HG02642 (cell line): ENCODE measurements around the gene HAVCR2.
A peak's percentile ranks its signal among the peaks of the same experiment; 100 is the strongest.

Source experiments
- ATAC-seq: cut with Tn5 transposase; IDR thresholded peaks from one replicate; pipeline ENCODE4 v1.9.1; 2021; ENCODE audit warnings: mild to moderate bottlenecking; ENCODE audit not compliant: unreplicated experiment, poor library complexity

HAVCR2 gene

DNA sequence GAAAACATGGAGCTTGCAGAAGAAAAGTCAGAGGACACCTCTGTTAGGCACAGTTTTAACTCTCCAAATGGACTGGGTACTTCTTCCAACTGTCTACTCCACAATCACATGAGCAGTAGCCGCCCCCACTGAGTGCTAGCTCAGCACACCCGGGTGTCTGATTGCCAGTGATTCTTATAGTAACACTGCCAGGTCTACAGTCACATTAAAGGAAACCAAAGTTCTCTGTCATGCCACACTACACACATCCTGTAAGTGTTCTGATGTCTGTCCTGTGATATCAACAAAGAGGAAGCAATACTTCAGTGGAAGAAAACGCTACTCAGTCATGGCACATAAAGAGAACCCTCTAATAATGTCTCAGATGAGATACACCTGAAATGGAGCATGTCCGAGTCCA is at the start of gene HAVCR2:
Gene HAVCR2, minus strand, starts transcription at position 69 of the 400 bp plus-strand sequence. Its CDS starts 61 bp downstream, at position 8.
- ATAC-seq = peak; percentile 81

DNA sequence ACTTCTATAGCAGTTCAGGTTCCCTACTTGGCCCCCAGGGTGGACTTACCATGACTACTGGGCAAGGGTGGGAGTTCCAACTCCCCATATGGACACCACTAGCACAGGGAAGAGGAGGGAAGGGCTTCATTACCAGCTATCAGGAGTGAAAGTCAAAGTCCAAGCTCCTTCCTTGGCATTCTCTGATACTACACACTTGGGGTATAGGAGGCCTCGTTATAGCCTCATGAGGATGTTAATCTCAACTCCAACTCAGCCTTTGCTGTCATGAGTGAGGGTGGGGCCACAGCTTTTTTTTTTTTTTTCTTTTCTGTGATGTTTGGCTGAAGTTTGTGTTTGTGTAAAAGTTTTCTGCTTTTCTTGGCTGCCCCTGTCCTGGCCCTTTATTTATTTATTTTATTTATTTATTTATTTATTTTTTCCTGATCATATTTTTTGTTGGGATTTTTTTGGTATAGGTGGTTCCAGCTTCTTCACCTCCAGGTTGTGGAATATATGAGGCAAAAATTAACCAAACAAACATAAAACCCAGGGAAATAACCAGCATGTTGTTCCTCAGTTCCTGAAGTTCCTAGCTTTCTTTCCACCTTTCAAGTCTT is 48.5 kb upstream of the HAVCR2 start:
- ATAC-seq = no peak

DNA sequence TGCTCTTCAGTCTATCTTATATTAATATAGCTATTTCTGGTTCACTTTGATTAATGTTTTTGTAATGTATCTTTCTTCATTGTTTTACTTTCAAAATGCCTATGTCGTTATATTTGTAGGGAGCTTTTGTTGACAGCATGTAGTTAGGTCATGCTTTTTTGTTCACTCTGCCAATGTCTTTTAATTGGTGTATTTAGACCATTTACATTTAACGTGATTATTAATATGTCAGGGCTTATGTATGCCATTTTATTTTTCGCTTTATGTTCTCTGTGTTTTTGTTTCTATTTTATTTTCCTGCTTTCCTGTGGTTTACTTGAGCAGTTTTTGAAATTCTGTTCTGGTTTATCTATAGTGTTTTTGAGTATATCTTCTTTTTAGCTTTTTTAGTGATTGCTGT is 46.5 kb upstream of the HAVCR2 start:
- no peak for ATAC-seq

DNA sequence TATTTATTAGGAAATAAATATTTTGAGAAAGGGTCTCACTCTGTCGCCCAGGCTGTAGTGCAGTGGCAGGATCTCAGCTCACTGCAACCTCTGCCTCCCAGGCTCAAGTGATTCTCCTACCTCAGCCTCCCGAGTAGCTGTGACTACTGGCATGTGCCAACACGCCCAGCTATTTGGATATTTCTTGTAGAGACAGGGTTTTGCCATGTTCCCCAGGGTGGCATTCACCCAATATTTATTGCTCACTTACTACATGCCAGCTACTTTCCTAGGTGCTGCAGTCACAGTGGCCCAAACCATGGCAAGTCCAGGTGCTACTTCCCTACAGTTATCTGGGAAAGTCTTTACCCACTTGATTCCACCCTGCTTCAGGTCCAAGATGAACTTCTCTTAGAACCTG is 42.2 kb upstream of the HAVCR2 start:
- no peak for ATAC-seq

DNA sequence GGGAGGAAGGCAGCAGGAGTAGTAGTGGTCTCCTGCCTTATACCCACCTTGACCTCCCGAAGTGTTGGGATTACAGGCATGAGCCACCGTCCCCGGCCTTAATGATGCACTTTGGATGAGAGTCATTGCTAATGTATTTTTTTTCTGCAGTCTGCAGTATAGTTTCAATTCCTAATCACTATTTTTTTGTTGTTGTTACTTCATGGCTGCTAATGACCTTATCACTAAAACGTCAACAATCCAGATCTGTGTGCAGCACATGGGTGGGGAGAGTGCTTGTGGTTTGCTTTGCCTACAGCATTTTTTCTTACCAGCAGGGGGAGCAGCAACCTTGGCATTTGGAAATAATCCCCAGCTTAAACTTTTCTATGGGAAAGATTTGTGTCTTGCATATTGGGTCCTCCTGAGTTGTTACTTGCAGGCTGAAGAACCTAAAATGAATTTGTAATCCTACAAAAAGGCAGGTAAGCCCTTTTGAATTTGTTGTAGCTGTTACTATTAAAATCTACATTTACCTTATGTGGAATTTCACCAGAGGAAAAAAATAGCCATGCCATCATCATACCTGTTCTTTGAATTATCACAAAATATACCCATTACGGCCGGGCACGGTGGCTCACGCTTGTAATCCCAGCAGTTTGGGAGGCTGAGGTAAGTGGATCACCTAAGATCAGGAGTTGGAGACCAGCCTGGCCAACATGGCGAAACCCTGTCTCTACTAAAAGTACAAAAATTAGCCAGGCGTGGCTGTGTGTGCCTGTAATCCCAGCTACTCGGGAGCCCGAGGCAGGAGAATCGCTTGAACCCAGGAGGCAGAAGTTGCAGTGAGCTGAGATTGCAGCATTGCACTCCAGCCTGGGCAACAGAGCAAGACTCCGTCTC is 40.1 kb upstream of the HAVCR2 start:
- ATAC-seq = peak; percentile 78

DNA sequence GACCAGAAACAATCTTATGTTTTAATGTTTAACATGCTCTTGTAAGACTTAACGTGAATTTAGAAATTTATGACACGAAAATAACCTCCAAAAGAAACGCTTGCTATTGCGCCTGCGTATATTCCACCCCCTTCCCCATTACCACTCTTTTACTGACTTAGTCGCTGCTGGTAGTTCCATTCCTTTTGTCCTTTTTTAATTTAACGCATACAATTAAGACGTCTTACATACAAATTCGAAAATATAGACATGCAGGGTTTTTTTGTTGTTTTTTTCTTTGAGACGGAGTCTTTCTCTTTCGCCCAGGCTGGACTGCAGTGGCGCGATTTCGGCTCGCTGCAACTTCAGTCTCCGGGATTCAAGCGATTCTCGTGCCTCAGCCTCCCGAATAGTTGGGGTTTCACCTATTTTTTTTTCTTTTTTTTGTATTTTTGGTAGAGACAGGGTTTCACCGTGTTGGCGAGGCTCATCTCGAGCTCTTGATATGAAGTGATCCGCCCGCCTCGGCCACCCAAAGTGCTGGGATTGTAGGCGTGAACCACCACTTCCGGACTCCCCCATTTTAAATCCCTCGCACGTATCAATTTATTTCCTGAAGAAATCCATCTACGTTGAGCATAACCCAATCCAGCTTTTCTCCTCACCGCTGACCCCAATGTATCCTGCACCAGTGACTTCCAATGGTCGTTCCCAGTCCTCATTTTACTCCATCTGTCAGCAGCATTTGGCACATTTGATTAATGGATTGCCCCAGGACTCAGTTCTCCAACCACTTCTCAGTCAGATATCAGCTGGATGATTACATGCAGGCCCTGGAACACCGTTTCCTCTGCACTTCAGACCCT is 34.5 kb upstream of the HAVCR2 start:
- peak; percentile 41 for ATAC-seq

DNA sequence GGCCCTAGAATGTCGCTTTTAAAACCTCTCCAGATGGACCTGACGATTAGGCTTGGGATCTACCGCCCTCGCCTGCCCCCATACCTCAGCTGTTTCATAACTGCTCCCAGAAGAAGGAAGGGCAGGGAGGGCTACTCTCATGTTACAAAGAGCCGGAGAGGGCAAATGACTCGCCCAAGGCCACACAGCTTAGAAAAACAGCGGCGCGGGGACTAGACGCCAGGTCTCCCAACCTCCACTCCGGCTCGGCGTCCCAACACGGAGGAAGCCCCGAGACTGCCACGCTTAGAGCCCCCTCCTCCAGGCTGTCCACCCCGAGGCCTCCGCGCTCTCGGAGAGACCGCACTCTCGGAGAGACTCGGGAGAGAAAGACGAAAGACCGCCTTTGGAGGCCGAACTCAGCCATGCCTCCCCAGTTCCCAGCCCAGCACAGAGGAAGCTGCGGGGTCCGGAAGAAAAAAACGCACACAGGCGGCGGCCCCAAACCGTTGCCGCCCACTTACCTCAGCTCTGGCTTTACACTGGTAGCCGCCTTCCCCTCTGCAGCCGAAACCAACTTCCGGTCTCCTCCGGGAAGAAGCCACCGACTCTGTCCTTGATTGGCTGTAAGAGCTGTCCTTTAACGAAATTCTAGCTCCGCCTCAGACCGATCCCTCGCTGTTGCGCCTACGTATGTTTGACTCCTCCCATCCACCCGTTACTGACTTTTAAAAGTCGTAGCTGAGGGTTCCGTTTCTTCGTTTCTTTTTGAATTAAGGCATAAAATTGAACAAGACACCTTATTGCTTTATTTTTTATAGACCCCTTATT is 33.7 kb upstream of the HAVCR2 start, which contains the start of gene MED7:
Gene MED7, minus strand, starts transcription at position 549 of the 810 bp plus-strand sequence. CDS start 3,434 bp downstream, outside the sequence.
- ATAC-seq = peak; percentile 100

DNA sequence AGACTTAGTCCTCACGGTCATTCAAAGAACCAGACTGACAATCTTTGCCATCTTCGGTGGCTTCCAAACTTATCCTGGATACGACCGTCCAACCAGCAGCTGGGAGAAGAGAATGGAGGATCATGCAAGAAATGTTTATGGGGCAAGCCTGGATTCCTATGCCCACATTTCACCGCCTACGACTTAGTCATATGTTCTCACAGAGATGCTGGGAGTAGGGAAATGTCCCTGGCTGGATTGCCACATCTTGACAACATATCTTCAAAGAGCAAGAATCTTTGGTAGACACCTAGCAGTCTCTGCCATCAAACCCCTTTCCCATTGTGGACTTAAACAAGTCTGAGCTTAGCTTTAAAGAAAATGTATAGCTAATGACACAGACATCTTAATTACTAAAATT is 28.8 kb upstream of the HAVCR2 start:
- ATAC-seq = no peak

DNA sequence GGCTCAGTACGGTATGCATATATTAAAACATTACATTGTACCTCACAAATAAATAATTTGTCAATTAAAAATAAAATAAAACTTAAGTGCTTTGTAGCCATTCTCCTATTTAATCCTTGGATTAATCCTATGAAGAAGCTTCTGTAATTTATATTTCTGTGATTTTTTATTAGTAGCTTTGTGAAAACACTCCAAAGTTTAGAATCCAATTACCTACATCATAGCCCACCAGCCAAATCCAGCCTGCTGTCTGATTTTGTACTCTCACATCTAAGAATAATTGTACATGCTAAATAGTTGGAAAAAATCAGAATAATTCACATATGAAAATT is 23.4 kb upstream of the HAVCR2 start:
- ATAC-seq = no peak

DNA sequence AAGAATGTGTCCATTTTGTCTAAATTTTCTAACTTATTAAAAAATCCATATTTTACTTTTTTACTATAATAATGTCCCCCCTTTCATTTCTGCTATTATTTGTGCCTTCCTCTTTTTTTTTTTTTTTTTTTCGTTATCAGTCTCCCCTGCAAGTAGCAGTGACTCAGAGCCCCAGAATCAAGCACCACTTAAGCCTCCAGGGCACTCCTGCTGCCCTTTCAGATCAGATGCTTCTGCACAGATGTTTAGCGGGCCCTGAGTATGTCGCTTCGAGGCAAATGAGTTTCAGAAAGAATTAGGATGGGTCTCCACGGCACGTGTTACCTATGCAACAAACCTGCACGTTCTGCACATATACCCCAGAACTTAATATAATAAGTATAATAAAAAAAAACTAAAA is 22.1 kb upstream of the HAVCR2 start:
- ATAC-seq = no peak

DNA sequence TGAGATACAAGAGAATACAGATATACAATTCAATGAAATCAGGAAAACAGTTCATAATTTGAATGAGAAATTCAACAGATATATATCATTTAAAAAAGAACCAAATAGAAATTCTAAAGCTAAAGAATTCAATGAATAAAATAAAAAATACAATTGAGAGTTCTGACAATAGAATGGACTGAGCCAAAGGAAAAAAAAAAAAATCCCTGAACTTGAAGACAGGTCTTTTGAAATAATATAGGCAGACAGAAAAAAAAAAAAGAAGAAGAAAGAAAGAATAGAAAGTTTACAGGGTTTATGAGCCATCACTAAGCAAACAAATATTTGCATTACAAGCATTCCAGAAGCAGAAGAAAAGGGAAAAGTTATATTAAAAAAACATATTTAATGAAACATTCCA is 12.9 kb upstream of the HAVCR2 start:
- no peak for ATAC-seq

DNA sequence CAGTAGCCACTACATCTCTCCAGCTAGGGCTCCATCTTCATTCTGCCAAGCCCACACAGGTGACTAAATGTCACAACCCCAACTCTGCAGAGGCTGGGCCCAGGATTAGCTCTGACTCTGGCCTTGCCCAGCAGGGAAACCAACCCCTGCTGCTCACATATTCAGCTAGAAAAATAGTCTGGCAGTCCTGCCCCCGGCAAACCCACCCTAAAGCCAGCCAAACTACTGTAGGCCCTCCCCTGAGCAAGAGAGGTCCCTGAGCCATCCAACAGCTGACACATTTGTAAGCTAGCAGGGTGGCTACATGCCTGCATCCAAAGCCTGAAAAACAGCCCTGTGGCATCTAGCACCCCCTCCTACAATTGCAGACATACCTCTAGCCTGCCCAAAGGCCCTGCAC is 11.3 kb upstream of the HAVCR2 start:
- ATAC-seq = no peak

DNA sequence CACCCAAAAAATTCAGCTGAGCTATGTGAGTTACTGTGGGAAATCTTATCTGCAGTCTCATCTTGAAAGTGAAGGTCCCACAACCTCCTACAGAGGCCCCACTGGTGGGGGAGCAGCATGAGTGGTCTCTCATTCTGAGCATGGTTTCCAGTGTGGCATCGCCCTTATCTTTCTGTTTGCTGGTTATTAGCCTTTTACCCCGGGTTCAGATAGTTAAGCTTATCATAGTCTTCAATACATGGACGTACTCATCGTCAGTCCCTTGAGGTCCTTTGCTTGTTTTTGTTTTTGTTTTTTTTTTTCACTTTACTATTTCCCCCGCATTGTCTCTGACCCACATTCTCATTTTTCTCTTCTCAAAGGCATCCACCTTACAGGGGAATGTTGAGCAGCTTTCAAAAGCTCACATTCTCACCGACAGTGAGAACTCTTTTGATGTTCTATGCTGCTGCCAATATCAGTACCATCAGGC is 7.7 kb upstream of the HAVCR2 start:
- peak; percentile 75 for ATAC-seq

DNA sequence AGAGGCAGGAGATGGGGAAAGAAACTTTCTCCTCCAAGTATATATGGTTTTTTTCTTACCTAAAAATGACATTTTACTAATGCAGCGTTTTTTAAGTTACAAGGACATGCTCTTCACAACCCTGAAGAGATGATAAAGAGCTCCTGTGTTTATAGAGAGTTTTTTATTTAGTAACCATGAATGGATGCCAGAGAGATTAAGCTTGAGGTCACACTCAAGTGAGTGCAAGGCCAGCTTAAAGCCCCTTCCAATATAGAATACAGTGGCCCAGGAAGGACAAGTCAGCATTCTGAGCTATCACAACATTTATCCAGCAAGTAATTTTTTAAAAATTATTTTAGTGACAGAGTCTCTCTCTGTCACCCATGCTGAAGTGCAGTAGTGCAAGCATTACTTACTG is 6.7 kb upstream of the HAVCR2 start:
- no peak for ATAC-seq

DNA sequence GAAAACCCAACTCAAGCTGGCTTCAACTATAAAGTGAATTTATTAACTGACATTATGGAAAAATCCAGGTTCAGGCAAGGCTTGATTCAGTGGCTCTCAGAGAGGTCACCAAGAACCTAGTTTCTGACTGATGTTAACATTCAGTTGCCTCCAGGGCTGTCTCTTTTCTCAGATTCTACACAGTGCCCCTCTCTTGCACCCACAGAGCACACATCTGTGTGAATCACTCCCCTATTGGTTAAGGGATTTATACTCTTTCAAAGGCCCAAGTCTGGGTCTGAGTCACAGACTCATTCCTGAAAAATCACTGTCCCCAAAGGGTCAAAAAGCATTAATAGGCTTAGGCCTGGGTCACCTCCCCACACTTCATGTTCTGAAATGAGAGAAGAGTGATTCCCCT is 6.2 kb upstream of the HAVCR2 start:
- no peak for ATAC-seq

DNA sequence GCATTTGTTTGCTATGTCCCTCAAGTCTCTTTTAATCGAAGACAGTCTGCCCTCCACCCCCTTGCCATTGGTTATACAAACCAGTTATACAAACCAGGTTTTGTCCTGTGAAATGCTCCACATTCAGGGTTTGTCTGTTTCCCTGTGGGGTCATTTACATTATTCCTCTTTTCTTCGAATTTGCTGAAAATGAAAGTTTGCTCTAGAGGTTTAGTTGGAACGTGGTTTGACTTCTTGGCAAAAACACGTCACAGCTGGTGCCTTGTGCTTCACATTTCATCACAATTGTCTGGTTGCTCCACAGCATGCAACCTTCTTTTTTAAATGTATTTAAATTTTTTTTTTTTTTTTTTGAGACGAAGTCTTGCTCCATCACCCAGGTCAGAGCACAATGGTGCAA is 4.2 kb upstream of the HAVCR2 start:
- ATAC-seq = no peak

DNA sequence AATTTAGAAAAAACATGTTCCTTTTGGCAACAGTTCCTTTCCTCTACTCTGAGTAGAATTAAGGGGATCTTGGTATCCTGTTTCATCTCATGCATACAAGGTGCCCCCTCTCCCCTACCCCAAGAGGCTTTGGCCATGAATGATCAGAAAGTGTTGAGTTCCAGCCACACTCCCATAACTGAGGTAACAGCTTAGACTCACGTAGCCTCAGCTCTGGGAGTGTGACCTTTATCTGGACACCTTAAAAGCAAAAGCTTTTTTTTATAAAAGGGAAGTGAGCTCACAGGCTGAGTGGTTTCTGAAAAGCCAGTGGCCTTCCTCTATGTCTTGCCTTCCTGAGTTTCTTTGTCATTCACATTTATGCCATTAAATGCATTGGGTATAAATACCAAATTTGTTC is 900 bp upstream of the HAVCR2 start:
- peak; percentile 63 for ATAC-seq

DNA sequence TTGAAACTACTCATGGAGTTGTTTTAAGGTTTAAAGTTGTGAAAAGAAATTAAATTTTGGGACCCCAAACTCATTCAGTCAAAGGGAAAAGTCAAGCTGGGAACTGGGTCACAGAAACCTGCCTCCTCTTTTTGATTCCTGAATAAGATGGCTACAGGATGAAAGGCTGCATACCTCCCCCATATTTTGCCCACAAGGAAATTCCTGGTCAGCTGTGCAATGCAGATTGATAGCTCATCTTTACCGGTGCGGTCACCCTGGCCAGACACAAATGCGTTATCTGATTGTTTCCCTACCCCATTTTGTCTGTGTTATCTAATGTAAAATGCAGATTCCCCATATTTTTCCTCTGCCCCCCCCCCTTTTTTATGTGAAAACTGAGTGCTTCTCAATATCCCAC is 1.3 kb downstream of the HAVCR2 start:
- ATAC-seq = no peak

DNA sequence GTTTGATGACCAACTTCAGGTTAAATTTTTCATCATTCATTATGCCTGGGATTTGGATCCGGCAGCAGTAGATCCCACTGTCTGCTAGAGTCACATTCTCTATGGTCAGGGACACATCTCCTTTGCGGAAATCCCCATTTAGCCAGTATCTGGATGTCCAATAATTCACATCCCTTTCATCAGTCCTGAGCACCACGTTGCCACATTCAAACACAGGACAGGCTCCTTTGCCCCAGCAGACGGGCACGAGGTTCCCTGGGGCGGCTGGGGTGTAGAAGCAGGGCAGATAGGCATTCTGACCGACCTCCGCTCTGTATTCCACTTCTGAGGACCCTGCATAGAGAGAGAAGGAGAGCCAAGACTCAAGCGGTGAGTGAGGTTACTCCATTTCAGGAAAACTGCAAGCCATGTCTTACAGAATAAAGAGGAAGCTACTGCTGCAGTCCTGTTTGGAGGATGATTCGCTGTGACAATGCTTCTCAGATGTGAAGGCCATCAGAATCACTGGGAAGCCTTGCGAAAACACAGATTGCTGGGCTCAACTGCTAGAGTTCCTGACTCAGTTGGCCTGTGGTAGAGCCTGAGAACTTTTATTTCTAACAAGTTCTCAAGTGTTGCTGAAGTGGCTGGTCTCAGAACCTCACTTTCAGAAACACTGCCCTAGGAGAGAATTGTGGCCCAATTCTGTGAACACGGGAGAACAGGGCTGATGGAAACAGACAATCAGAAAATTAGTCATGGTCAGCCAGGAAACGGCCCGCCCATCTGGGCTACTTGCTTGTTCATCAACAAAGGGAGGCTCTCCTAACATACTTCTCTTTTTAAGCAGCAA is 2.0 kb downstream of the HAVCR2 start:
- peak; percentile 34 for ATAC-seq
